DOHH2 (cell line): ENCODE measurements around the gene CEACAM6.
"Not testable (repeated sequence)": the region's sequence is repeated elsewhere in the genome, so short reads cannot be mapped to it uniquely, and the experiment has no call there.

Experiments
- EZH2phosphoT487 ChIP-seq: fragments of 200-600 bp; sonication (generic); IDR thresholded peaks from 2 replicates; pipeline ENCODE4 v1.6.1; 2017; ENCODE audit warnings: borderline replicate concordance, mild to moderate bottlenecking, antibody characterized with exemption, low read length, moderate library complexity, mixed read lengths
- TF ChIP-seq, protein P1 (sequence below): fragments of 200-600 bp; sonication (generic); IDR thresholded peaks from one replicate; pipeline ENCODE4 v1.5.1; 2014; ENCODE audit warnings: antibody characterized with exemption, mild to moderate bottlenecking, low read depth, low read length; ENCODE audit not compliant: poor library complexity, severe bottlenecking

DNA sequence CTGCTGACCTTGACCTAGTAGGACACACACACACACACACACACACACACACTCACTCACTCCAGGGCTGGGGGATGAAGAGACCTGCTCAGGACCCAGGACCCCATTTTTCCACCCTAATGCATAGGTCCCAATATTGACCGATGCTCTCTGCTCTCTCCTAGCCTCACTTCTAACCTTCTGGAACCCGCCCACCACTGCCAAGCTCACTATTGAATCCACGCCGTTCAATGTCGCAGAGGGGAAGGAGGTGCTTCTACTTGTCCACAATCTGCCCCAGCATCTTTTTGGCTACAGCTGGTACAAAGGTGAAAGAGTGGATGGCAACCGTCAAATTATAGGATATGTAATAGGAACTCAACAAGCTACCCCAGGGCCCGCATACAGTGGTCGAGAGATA lies 45.8 kb upstream of the CEACAM6 start:
- TF ChIP-seq, protein P1, sequence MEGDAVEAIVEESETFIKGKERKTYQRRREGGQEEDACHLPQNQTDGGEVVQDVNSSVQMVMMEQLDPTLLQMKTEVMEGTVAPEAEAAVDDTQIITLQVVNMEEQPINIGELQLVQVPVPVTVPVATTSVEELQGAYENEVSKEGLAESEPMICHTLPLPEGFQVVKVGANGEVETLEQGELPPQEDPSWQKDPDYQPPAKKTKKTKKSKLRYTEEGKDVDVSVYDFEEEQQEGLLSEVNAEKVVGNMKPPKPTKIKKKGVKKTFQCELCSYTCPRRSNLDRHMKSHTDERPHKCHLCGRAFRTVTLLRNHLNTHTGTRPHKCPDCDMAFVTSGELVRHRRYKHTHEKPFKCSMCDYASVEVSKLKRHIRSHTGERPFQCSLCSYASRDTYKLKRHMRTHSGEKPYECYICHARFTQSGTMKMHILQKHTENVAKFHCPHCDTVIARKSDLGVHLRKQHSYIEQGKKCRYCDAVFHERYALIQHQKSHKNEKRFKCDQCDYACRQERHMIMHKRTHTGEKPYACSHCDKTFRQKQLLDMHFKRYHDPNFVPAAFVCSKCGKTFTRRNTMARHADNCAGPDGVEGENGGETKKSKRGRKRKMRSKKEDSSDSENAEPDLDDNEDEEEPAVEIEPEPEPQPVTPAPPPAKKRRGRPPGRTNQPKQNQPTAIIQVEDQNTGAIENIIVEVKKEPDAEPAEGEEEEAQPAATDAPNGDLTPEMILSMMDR: not testable (repeated sequence)
- TF ChIP-seq EZH2phosphoT487: not testable (repeated sequence)
